ENCODE results near the gene KLC1. TPM values are rescaled to one million over a fixed set of nuclear protein-coding genes. Genes with fewer than 3 reads are reported as not detected.
A peak's percentile ranks its signal among the peaks of the same experiment; 100 is the strongest.

Gene KLC1
- total RNA-seq, 1 donor from 2014 or later, result 669 TPM

- DNase-seq (ENCODE audit: low read depth), result peak; percentile 24
These were observed 87.2 kb downstream of the KLC1 start for GRCh38 chr14:103716091-103716801.

DNA sequence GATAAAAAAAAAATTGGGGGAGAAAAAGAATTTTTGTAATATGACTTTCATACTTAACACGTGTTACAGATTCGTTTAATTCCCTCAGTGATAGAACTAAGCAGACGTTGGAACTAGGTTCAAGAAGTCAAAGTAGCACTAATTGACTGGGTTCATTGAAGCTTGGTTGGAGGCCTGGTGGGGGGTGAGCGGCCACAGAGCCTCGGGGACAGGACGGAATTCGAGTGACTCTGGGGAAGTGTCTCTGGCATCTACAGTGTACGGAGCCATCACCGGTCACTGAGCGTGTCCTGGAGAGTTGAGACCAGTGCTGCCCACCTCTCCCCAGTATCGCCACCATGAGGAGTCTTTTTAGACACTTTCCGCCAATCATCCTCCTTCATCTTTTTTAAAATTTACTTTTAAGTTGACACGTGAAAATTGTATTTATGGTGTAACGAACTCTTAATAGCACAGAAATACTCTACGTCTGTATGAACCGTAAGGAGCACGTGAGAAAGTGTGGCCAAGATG lies 87.9 kb downstream of the KLC1 start:
- DNase-seq (ENCODE audit: low read depth), result no peak

DNA sequence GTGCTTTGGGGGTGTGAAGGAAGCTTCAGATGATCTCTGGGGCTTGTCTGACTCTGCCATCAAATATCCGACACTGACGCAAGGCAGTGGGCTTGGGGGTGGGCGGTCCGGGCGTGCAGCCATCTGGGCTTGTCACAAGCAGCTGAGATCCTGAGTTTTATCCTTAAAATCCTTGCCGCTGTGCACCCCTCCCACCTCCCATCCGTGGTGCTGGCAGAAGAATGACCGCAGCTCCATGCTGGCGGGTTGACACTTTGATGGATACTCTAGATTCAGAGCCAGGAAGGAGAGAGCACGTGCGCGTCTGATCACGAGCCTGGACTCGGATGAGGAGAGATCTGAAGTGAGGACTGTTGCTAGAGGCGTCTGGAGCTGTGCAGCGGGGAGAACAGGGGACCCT lies 89.6 kb downstream of the KLC1 start:
- no peak for DNase-seq (ENCODE audit: low read depth)

- peak; percentile 63 for DNase-seq (ENCODE audit: low read depth)
These were observed 90.7 kb downstream of the KLC1 start for GRCh38 chr14:103719751-103720150.

- peak; percentile 31 for DNase-seq (ENCODE audit: low read depth)
These were observed 92.5 kb downstream of the KLC1 start for GRCh38 chr14:103721334-103722120.

GRCh38 chr14:103723748-103724081 lies 94.7 kb downstream of the KLC1 start:
- DNase-seq (ENCODE audit: low read depth), result no peak

DNA sequence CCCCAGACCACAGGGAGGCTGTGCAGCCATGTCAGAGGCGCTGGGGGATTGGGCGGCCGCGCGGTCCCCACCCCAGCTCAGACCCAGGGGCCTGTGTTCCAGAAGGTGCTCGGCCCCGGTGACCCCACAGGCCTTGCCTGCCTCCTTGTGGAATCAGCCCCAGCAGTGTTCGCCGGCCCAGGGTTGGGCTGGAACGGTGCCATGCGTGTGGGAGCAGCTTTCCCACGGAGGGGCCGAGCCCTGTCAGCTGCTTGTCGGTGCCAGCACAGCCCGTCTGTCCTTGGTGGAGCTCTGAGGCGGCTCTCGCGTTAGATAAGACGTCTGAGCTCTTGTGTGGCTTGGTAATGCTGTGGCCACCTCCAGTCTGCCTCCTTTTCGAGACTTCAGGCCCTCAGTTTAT lies 95.1 kb downstream of the KLC1 start:
- DNase-seq (ENCODE audit: low read depth), result peak; percentile 77

- peak; percentile 88 for DNase-seq (ENCODE audit: low read depth)
These were observed 96.1 kb downstream of the KLC1 start for GRCh38 chr14:103725001-103725682.

- no peak for DNase-seq (ENCODE audit: low read depth)
These were observed 96.9 kb downstream of the KLC1 start for GRCh38 chr14:103725739-103726395.

- no peak for DNase-seq (ENCODE audit: low read depth)
These were observed 97.5 kb downstream of the KLC1 start for GRCh38 chr14:103726474-103726873.

- DNase-seq (ENCODE audit: low read depth), result no peak
These were observed 98.4 kb downstream of the KLC1 start for GRCh38 chr14:103727313-103727980.

- no peak for DNase-seq (ENCODE audit: low read depth)
These were observed 99.1 kb downstream of the KLC1 start for GRCh38 chr14:103728141-103728540.

GRCh38 chr14:103728721-103729120 lies 99.7 kb downstream of the KLC1 start:
- no peak for DNase-seq (ENCODE audit: low read depth)

- no peak for DNase-seq (ENCODE audit: low read depth)
These were observed 100.8 kb downstream of the KLC1 start for GRCh38 chr14:103729496-103730448.

GRCh38 chr14:103730490-103731035 lies 101.6 kb downstream of the KLC1 start:
- DNase-seq (ENCODE audit: low read depth), result no peak

GRCh38 chr14:103731481-103731880 lies 102.5 kb downstream of the KLC1 start:
- no peak for DNase-seq (ENCODE audit: low read depth)

GRCh38 chr14:103731916-103732867 lies 103.2 kb downstream of the KLC1 start:
- DNase-seq (ENCODE audit: low read depth), result no peak

Data from myocyte (in vitro differentiated cells).